Measurements from ENCODE around the gene BMP7.
"Not testable (repeated sequence)": the region's sequence is repeated elsewhere in the genome, so short reads cannot be mapped to it uniquely, and the experiment has no call there.

The BMP7 gene

GRCh38 chr20:57163041-57163440 lies 103.4 kb downstream of the BMP7 start:
- DNase-seq: no peak

DNA sequence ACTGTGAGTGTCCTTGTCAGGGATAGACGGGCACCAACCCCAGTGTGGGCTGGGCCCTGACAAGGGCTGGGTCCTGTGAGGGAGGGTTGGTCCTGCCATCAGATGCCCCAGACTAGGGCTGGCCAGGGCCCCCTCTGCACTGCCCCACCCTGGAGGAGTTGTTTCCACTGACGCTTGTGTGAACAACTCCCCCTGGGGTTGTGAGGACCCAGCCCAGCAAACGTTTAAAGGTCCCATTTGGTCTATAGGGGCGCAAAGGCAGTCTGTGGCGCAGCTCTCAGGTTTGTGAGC lies 104.1 kb downstream of the BMP7 start:
- DNase-seq: no peak

DNA sequence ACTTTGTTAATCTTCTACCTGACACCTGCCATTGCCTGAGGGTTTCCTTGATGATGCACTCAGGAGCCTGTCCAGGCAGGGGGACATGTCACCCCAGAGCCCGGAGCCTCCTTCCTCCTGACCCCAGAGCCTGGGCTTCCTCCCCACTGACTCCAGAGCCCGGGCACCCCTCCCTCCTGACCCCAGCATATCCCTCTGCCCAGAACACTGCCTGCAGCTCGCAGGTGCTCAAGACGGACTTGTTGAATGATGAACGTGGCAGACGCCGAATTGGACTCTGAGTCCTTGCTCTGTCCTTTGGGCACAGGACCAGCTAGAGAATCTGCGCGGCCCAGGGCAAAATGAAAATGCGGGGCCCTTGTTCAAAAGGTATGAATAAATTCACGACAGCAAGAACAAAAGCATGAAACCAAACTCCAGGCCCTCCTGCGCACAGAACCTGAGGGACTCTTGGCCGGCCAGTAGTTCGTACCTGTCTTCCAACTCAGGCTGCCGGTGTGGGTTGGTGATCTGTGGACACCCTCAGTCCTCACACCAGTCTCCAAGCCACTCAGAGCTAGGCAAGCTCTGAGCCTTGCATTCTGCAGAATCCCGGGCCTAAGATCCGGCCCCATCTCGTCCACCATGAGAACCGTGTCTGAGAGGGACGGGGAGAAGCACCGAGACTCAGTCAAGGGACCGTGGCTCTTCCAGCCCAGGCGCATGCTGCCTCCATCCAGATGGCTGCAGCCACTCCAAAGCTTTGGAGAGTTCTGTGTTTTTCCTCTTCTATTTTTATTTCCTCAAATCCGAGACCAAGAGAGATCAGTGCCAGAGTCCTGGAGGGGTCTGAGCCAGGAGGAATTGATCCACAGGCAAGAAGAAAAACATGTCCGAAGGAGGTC lies 104.7 kb downstream of the BMP7 start:
- no peak for DNase-seq

DNA sequence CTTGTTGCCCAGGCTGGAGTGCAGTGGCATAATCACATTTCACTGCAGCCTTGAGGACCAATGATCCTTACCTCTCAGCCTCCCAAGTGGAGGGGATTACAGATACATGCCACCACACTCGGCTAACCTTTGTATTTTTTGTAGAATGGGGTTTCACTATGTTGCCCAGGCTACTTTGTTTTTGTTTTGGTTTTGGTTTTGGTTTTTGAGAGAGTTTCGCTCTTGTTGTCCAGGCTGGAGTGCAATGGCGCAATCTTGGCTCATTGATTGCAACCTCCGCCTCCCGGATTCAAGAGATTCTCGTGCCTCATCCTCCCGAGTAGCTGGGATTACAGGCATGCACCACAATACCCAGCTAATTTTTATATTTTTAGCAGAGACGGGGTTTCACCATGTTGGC lies 105.5 kb downstream of the BMP7 start:
- DNase-seq: no peak

DNA sequence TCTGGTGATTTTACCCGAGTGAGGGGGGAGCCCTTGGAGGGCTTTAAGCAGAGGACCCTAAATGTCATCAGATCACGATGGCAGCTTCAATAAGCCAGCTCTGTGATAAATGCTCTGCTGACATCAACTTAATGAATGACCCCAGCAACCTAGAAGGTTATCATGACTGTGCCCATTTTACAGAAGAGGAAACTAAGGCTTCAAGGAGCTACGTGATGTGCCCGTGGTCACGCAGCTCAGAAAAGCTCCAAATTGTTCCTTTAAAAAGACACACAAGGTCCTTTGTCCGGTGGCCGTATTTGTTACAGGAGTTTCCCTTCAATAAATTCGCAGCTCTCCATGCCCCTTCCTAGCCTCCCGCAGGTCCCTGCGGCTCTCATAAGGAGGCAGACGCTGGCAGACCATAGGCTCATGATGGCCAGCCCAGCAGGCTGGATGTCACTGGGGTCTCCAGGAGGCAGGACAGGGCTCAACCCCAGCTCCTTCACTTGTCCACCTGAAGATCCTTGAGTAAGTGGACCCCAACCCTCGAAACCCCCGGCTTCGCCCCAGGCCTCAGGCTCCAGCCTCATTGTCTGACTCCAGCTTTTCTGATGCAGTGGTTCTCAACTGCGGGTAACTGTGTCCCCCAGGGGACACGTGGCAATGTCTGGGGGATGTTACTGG lies 106.4 kb downstream of the BMP7 start:
- DNase-seq: no peak

- DNase-seq: no peak
Observed at GRCh38 chr20:57159193-57159851, 107.1 kb downstream of the BMP7 start.

DNA sequence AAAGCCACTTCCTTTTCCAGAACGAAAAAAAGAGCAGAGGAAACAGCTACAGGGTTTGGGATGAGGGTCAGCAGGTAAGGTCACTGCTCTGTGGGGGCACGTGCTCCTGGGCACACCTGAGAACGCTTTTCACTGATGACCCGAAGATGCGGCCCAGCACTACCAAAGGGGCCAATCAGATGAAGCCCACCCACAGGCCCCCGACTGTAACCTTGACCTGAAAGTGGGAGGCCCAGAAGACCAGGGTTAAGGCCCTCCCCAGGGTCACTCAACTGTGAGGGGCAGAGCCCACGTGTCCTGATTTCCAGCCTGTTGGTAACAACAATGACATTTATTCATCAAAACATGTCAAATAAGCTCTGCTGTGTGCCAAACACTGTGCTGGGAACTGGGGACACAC lies 108.0 kb downstream of the BMP7 start:
- DNase-seq: no peak

DNA sequence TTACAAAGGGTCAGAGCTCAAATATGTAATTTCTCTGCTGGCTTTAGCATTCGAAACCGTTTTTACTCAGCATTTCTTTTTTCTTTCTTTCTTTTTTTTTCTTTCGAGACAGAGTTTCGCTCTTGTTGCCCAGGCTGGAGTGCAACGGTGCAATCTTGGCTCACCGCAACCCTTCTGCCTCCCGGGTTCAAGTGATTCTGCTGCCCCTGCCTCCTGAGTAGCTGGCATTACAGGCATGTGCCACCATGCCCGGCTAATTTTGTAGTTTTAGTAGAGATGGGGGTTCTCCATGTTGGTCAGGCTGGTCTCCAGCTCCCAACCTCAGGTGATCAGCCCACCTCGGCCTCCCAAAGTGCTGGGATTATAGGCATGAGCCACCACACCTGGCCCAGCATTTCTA lies 108.7 kb downstream of the BMP7 start:
- DNase-seq: not testable (repeated sequence)

GRCh38 chr20:57157106-57157691 lies 109.2 kb downstream of the BMP7 start:
- DNase-seq: no peak

- DNase-seq: no peak
Observed at GRCh38 chr20:57156011-57156729, 110.3 kb downstream of the BMP7 start.

GRCh38 chr20:57155415-57155814 lies 111.0 kb downstream of the BMP7 start:
- DNase-seq: no peak

- no peak for DNase-seq
Observed at GRCh38 chr20:57153238-57153905, 113.1 kb downstream of the BMP7 start.

- DNase-seq: no peak
Observed at GRCh38 chr20:57152557-57152956, 113.9 kb downstream of the BMP7 start.

DNA sequence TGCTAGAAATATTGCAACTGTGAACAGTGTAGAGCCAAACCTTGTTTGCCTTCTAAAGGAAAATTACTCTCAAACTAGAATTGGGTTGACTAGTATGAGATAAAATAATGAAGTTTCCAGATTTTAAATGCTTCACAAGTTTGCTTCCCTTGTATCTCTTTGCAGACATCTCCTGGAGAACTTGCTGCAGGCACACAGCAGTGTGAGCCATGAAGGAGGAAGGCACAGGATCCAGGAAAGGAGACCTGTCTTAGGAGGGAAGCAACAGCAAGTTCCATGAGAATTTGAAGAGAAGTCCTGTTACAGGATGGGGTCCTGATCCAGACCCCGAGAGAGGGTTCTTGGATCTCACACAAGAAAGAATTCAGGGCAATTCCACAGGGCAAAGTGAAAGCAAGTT lies 115.9 kb downstream of the BMP7 start:
- no peak for DNase-seq

GRCh38 chr20:57148263-57148662 lies 118.2 kb downstream of the BMP7 start:
- DNase-seq: no peak

DNA sequence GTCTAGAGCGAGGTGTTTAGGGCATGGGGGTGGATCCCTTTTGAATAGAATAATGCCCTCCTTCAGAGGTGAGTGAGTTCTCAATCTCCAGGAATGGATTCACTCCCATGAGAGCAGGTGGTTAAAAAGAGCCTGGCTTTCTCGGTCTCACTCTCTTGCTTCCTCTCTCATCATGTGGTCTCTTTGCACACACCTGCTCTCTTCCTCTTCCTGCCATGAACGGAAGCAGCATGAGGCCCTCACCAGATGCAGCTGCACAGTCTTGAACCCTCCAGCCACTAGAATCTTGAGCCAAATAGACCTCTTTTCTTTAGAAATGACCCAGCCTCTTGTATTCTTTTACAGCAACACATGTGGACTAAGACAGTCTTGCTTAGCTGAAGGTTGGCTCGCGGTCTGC lies 119.3 kb downstream of the BMP7 start:
- DNase-seq: no peak

DNA sequence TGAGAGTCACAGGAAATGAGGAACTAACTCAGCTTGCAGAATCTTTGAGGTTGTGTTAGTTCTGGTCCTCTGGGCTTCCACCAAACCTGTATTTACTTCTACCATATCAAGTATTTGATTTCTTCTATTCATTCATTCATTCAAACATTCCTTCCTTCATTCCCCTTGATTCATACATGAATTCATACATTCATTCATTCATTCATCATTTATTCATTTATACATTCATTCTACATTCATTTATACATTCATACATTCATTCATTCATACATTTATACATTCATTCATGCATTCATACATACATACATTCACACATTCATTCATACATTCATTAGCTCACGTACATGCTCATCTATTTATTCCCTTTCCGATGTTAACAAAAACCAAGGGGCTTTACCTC lies 120.3 kb downstream of the BMP7 start:
- DNase-seq: no peak

- DNase-seq: no peak
Observed at GRCh38 chr20:57145089-57145631, 121.3 kb downstream of the BMP7 start.

DNA sequence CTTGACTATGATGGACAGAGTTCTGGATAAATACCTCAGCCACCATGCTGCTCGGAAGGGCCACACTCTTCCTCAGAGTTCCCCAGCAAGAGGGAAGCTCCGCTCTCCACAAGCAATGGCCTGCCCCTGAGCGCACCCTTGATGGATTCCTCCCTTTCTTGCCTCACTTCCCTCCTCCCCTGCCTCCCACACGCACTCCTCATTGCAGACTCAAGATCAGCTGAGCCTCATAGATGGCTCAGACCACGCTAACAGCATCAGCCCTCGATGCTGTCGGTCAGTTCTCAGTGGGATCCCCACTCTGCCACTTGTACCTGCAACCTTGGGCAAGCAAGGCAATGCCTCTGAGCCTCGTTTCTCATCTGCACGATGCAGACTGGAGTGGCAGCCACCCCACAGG lies 123.3 kb downstream of the BMP7 start:
- no peak for DNase-seq

- DNase-seq: no peak
Observed at GRCh38 chr20:57142667-57143066, 123.8 kb downstream of the BMP7 start.

DNA sequence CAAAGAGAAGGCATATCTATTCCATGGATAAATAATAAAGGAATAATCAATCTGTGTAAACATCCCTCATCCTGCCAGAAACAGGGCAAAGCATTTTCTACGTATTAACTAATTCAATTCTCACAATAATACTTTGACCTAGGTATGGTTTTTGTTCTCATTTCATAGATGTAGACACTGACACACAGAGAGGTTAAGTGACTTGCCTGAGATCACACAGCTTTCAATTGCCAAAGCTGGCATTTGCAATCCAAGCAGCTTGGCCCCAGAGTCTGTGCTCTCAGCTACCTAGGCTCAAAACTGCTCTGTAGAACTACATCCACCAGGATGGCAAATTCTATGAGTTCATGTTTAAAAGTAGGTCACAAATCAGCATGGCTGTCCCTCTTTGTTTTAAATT lies 124.9 kb downstream of the BMP7 start:
- DNase-seq: no peak

- DNase-seq: no peak
Observed at GRCh38 chr20:57140416-57140965, 126.0 kb downstream of the BMP7 start.

Data from activated T-cell treated with anti-CD3 and anti-CD28 coated beads for 4 hours (primary cell).